ENCODE measurements around the gene GALNTL6. TPM values are rescaled to one million over a fixed set of nuclear protein-coding genes. Genes with fewer than 3 reads are reported as not detected.

GALNTL6 gene
- total RNA-seq, 4 donors from 2014 or later, result 0.30 to 1.3 (median 0.60) TPM

- no peak for TF ChIP-seq CTCF (IDR thresholded peaks at IDR 0.05)
- TF ChIP-seq POLR2A (IDR thresholded peaks at IDR 0.05), result no peak
- no peak for DNase-seq (ENCODE audit: low spot score in 2 of 2)
- intact Hi-C loops (cut with DNase I; ENCODE audit: low total_unique reads), result no loop called here
- 60 to 66% methylated on average over 2 of the region's 2 CpGs for WGBS, 2 donors
- no peak overlapping the region for H3K4me3 ChIP-seq (ENCODE audit: low read depth, poor library complexity, severe bottlenecking)
These were observed 286.2 kb downstream of the GALNTL6 start for GRCh38 chr4:172099376-172099775.

GRCh38 chr4:172103456-172103855 is 290.3 kb downstream of the GALNTL6 start:
- H3K4me3 ChIP-seq (ENCODE audit: low read depth, poor library complexity, severe bottlenecking), result no peak overlapping the region
- TF ChIP-seq POLR2A (IDR thresholded peaks at IDR 0.05) (no peak), CTCF (IDR thresholded peaks at IDR 0.05) (no peak)
- 89 to 100% methylated on average over 1 of the region's 1 CpG for WGBS, 2 donors
- intact Hi-C loops (cut with DNase I; ENCODE audit: low total_unique reads), result no loop called here
- no peak for DNase-seq (ENCODE audit: low spot score in 2 of 2)

GRCh38 chr4:172104539-172104938 is 291.3 kb downstream of the GALNTL6 start:
- DNase-seq (ENCODE audit: low spot score in 2 of 2), result no peak
- no peak overlapping the region for H3K4me3 ChIP-seq (ENCODE audit: low read depth, poor library complexity, severe bottlenecking)
- WGBS, 2 donors, result 70 to 72% methylated on average over 2 of the region's 2 CpGs
- intact Hi-C loops (cut with DNase I; ENCODE audit: low total_unique reads), result no loop called here
- TF ChIP-seq CTCF (IDR thresholded peaks at IDR 0.05) (no peak), POLR2A (IDR thresholded peaks at IDR 0.05) (no peak)

- no peak overlapping the region for H3K4me3 ChIP-seq (ENCODE audit: low read depth, poor library complexity, severe bottlenecking)
- intact Hi-C loops (cut with DNase I; ENCODE audit: low total_unique reads), result no loop called here
- WGBS, 2 donors, result 83% methylated on average over 1 of the region's 1 CpG
- no peak for DNase-seq (ENCODE audit: low spot score in 2 of 2)
- no peak for TF ChIP-seq POLR2A (IDR thresholded peaks at IDR 0.05)
- TF ChIP-seq CTCF (IDR thresholded peaks at IDR 0.05), result no peak
These were observed 292.7 kb downstream of the GALNTL6 start for GRCh38 chr4:172105918-172106317.

- no peak for DNase-seq (ENCODE audit: low spot score in 2 of 2)
- intact Hi-C loops (cut with DNase I; ENCODE audit: low total_unique reads), result no loop called here
These were observed 296.3 kb downstream of the GALNTL6 start for GRCh38 chr4:172109466-172109865.

More at GRCh38 chr4:172109466-172109865, 296.3 kb downstream of the GALNTL6 start:
- TF ChIP-seq CTCF (IDR thresholded peaks at IDR 0.05) (no peak), POLR2A (IDR thresholded peaks at IDR 0.05) (no peak)
- H3K4me3 ChIP-seq (ENCODE audit: low read depth, poor library complexity, severe bottlenecking), result no peak overlapping the region

Data from lower leg skin (tissue), 4 donors.